ENCODE results near the gene AMT.
"Not testable (repeated sequence)": the region's sequence is repeated elsewhere in the genome, so short reads cannot be mapped to it uniquely, and the experiment has no call there.

AMT gene

GRCh38 chr3:49421890-49422378 is 339 bp downstream of the AMT start:
- FAIRE-seq, result no peak

GRCh38 chr3:49417516-49418120 is 4.7 kb downstream of the AMT start:
- FAIRE-seq, result no peak

- FAIRE-seq, result no peak
Measured at GRCh38 chr3:49416867-49417266, 5.4 kb downstream of the AMT start.

GRCh38 chr3:49415931-49416601 is 6.2 kb downstream of the AMT start:
- no peak for FAIRE-seq

- FAIRE-seq, result no peak
Measured at GRCh38 chr3:49414753-49415152, 7.5 kb downstream of the AMT start.

GRCh38 chr3:49413338-49413734 is 8.9 kb downstream of the AMT start:
- no peak for FAIRE-seq

- FAIRE-seq, result no peak
Measured at GRCh38 chr3:49412632-49413337, 9.5 kb downstream of the AMT start.

- FAIRE-seq, result peak; percentile 71
Measured at GRCh38 chr3:49411968-49412631, 10.2 kb downstream of the AMT start, which contains the start of the genes RHOA and TCTA. Gene RHOA (minus strand): TSS chr3:49411976. CDS start chr3:49375589, 36,387 bp downstream. Gene TCTA (plus strand): TSS chr3:49412423. CDS start chr3:49412427, 4 bp downstream.

GRCh38 chr3:49411535-49411967 is 10.7 kb downstream of the AMT start:
- no peak for FAIRE-seq

GRCh38 chr3:49410846-49411534 is 11.3 kb downstream of the AMT start:
- FAIRE-seq, result no peak

- no peak for FAIRE-seq
Measured at GRCh38 chr3:49410066-49410845, 12.0 kb downstream of the AMT start.

GRCh38 chr3:49406571-49407565 is 15.4 kb downstream of the AMT start:
- FAIRE-seq, result no peak

- FAIRE-seq, result not testable (repeated sequence)
Measured at GRCh38 chr3:49405570-49405969, 16.7 kb downstream of the AMT start.

- no peak for FAIRE-seq
Measured at GRCh38 chr3:49403891-49404290, 18.4 kb downstream of the AMT start.

- FAIRE-seq, result no peak
Measured at GRCh38 chr3:49401766-49402165, 20.5 kb downstream of the AMT start.

GRCh38 chr3:49399461-49399860 is 22.8 kb downstream of the AMT start:
- FAIRE-seq, result no peak

GRCh38 chr3:49397470-49397869 is 24.8 kb downstream of the AMT start:
- FAIRE-seq, result no peak

GRCh38 chr3:49391310-49391709 is 31.0 kb downstream of the AMT start:
- not testable (repeated sequence) for FAIRE-seq

GRCh38 chr3:49389297-49389696 is 33.0 kb downstream of the AMT start:
- FAIRE-seq, result no peak

- no peak for FAIRE-seq
Measured at GRCh38 chr3:49388289-49388820, 33.9 kb downstream of the AMT start.
